AG08396 (cell line): ENCODE data around the gene HIRA.

Experiments used
- DNase-seq: peaks from one replicate; pipeline ENCODE4 v3.0.0; 2012; ENCODE audit warnings: low spot score, mixed read lengths

The HIRA gene

DNA sequence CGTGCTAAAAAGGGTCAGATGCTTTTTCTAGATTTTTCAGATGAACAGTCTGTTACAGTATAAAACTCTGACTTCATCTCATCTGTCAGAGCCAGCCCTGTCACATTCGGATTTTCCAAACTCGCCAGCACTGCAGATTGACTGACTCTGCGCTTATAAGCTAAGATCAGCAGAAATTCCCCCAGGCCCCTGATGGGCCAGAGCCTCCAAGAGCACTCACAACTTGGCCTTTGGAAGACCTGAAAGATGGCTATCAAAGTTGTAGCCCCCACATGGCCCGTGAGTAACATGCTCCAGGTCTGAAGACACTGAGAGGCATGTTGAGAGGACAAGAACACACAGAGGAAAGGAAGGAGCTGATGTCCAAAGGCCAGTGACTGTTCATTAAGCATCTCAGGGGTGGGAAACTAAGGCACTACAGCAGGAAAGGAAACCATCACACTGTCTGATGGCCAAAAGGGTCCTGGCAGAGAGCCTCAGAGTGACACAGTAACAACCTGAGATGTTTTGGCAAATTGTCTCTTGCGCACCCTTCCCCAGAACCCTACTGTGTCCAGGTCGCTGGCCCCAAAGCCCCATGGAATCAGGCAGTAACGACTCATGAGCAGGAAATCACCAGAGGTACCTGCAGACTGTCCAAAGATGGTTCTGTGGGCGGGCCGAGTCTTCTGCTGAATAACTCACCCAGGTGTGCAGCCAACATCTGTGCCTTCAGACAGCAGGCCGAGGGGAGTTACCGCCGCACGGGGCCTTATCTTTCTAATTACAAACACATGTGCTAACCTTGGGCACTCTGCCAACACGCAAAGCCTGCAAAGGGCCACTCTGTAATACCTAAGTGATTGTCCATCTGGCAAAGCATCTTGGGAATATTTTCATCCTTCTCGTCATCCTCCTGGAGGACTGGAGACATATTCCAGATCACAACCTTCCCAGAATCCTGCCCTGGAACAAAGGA lies 23.6 kb downstream of the HIRA start:
- no peak for DNase-seq

DNA sequence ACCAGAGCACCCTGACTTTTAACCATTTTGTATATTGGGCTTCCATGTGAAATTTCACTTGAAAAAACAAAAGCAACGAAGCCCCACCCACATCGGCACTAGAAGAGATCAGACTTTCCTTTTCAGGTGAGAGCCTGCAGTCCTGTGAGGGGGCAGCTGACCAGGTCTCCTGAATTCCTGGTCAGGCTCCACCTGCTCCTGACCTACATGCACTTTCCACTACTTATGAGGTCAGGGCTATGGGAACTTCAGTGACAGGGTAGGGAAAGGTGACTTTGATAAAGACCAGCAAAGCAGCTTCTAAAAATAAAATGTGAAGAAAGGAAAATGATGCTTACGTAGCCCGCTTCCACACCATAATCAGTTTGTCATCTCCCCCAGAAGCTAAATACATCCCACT lies 24.7 kb downstream of the HIRA start:
- DNase-seq, result no peak

DNA sequence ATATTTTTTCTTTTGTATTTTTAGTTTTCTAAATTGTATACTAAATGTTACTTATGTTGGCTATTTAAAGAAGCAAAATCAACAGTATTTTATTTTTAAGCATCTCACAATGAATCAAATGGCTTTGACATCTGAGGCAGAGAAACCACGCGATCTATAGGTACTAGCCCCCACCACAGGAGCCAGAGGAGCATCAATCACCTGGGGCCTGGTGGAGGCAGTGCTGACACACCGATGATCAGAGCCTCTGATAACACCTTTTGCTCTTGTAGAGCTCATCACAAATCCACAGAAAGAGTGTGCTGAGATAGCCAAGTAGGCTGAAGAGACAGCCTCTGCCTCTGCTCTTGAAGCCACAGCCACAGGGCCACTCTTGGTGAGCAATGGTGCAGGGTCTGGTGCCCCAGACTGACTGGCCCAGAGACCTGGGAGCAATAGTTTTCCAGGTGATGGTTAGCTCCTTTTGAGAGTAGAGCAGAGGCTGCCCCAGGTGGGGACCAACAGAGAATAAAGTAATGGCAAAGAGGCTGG lies 25.2 kb downstream of the HIRA start:
- DNase-seq, result no peak

DNA sequence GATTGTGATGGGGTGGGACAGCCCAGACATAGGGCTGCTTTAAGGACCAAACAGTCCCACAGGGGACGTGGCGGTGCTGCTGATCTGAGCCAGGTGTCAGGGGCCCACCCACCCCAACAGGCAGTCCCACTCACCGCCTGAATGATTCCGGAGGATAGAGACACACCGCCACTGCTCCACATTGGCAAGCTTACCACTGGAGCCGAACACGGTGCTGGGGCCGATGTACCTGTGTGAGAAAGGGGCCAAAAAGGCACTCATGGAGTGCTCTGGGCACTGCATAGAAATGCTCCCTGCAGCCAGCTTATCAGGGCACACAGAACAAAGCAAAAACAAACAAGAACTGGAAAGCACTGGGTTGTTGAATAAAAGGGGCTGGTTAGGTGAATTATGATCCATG lies 25.9 kb downstream of the HIRA start:
- no peak for DNase-seq

DNA sequence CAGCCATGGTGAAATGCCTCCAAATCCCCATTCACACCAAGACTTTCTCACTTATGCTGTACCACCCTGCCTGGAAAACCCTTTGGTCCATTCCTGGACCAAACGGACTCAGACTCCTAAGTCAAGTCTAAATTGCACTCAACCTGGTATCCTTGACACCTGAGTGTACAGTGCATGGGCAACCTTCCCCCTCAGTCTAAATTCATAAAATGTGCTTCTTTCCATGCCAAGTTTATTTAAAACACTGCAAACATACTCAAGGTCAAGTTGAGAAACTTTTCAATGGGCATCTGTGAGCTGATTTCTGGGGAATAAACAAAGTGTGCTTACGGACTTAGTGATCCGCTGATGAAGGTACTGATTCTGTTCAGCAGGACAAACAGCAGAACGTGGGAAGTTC lies 26.4 kb downstream of the HIRA start:
- DNase-seq, result no peak

DNA sequence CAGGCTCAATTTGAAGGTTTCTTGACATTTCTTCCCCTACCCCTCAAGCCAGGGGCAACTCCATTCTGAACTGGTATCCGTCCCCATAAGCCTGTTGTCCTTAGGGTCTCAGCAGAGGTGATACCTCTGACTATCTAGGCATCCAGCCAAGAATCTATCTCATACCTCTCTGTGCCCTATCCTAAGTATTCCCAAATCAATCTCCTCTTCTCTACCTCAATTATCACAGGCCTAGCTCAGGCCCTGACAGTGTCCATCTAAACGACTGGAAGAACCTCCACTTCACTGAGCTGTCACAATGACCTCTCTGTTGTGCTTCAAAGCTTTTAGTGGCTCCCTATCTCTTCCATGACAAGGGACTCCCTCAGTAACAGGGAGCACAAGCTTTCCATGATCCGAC lies 26.9 kb downstream of the HIRA start:
- no peak for DNase-seq

DNA sequence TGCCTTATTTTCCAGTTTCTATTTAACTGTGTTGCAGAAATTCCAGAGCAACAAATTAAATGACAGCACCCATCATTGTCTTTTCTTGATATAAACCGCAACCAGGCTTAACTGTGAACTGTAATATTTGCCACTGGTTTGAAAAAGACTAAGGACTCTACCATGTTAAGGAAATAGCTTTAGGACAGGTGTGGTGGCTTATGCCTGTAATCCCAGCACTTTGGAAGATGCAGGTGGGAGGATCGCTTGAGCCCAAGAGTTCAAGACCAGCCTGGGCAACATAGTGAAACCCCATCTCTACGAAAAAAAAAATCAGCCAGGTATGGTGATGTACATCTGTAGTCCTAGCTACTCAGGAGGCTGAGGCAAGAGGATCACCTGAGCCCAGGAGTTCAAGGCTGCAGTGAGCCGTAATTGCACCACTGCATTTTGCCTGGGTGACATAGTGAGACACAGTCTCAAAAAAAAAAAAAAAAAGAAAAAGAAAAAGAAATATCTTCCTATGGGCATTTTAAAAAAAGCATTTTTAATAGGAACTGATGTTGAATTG lies 28.8 kb downstream of the HIRA start:
- no peak for DNase-seq

DNA sequence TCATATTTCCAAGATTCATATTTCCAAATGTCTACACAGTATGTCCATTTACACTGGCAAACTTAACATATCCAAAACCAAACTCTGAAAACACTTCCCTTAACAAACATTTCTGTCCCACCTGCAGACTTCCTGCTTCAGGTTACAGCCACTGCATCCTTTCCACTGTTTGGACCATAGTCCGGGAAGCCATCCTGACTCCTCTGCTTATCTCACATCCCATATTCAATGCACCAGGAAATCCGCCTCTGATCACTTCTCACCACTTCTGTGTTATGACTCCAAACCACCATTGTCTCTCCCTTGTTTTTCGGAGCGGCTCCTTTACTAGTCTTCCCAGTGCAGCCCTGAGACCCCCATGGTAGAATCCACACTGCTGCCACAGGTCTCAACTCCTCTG lies 30.1 kb downstream of the HIRA start:
- DNase-seq, result no peak

DNA sequence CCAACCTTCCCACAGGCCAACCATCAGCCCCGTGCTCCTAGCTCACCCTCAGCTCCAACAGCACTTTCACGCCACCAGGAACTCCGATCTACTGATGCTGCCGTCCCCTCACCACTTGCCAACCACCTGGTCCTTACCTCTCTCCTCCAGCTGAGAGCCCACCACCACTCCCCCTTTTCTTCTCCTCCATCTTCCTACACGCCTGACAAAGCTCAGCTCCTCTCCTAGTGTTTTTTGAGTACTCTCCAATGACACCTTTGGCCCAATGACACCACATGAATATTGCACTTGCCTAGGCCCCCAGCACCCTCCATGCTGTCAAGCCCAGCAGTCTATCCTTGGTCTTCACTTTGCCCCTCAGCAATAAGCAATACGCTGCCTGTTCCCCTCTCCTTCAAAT lies 30.7 kb downstream of the HIRA start:
- no peak for DNase-seq

DNA sequence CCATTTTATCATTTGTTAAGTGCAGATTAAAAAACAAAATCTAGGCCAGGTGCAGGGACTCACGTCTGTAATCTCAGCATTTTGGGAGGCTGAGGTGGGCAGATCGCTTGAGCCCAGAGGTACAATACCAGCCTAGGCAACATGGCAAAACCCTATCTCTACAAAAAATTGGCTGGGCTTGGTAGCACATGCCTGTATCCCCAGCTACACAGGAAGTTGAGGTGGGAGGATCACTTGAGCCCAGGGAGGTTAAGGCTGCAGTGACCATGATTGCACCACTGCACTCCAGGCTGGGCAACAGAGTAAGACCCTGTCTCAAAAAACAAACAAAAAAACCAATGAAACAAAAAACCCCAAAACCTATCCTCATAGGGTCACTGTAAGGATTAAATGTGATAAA lies 32.9 kb downstream of the HIRA start:
- no peak for DNase-seq

DNA sequence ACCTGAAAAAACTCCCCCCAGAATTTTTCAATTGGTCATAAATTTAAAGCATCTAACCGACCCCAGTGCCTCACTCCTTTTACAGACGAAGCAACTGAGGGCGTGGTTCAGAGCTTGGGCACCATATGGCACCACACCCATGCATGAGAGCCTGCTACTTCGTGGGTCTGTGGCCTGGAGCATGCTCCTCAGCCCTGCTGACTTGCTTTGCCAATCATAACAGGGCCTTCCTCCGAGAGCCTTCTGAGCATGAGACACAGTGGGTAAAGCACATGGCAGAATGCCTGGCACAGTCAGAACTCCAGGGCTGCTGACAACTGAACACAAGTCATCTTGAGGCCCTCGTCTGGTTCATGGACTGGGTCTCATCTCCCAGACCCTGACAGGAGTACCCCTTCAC lies 33.3 kb downstream of the HIRA start:
- no peak for DNase-seq

DNA sequence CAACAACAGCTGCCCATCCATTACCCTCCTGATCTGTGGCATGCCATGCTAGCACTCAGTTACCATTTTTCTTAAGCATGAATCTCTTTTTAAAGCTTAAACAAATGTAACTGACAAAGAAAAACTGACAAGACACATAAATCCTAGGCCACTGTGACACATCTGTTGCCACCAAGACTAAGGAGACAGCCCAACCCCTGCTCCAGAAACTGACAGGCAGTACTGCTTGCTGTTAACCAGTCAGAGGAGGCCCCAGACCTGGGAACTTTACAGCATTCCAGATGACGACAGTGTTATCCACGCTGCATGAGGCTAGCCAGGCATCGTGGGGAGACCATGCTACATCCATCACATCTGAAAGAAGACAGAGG lies 33.8 kb downstream of the HIRA start:
- no peak for DNase-seq

DNA sequence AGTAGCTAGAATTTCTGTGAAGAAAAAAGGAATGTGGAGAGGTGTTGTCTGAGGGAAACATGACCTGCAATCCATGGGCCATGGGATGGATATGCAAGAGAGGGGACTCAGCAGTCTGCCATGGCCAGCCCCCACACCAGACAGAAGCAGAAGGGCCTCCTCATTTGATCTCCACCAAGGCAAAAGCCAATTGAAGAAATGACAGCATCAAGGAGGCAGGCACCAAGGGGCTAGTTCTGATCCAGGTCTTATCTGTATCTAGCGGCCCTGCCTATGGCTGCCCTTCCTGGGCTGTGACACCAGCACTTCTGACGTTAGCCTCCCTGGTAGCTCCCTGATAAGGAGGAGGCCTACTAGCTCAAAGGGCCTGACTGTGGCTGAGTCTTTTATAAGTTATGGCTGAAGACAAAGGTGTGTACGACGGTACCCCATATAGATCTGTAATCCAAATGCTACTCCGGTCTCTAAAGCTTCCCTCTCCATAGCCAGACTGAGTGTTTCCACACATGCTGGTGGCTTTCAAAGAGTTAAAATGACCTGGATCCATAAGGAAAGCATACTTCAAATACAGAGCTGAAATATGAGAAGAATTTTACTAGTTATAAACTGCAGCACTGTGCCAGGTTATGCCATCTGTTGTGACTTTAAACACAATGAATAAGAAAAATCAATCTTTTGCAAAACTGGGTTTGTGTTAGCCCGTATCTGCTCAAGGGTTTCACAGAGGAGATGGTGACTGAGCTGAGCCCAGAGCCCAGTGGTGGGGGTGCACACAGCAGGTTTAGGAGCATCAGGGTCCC lies 34.4 kb downstream of the HIRA start:
- no peak for DNase-seq

DNA sequence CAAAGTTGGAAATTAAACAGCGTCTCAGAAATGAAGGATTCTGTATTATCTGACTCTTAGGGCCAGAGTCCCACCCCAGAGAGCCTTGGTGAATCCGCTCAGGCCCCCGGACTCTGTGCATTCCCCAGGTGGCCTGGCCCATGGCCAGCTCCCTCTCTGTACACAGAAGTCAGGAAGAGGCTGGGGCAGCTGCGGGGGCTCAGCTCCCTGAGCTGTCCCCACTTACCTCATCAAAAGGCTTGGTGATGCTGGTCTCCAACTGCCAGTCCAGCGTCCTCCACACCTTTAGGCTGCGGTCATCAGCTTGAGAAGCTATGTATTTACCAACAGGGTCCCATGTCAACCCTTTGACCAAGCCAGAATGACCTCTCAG lies 35.0 kb downstream of the HIRA start:
- DNase-seq, result no peak

DNA sequence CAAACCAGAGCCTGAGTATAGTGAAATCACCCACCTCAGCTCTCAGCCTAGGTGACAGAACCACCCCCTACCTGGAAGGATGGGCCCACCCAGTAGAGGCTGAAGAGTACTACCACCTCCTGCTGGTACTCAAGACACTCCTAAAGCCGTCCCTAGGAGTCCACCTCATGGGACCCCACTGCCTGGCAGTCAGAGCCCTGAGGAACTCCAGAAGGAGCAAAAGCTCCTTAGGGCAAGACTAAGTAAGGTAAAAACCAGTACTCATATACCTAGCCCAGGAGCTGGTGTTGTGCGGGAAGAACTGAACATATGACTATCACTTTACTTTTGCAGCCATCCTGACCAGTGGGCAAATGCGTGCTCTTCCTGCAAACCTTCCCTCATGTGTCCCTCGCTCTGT lies 36.3 kb downstream of the HIRA start:
- no peak for DNase-seq

DNA sequence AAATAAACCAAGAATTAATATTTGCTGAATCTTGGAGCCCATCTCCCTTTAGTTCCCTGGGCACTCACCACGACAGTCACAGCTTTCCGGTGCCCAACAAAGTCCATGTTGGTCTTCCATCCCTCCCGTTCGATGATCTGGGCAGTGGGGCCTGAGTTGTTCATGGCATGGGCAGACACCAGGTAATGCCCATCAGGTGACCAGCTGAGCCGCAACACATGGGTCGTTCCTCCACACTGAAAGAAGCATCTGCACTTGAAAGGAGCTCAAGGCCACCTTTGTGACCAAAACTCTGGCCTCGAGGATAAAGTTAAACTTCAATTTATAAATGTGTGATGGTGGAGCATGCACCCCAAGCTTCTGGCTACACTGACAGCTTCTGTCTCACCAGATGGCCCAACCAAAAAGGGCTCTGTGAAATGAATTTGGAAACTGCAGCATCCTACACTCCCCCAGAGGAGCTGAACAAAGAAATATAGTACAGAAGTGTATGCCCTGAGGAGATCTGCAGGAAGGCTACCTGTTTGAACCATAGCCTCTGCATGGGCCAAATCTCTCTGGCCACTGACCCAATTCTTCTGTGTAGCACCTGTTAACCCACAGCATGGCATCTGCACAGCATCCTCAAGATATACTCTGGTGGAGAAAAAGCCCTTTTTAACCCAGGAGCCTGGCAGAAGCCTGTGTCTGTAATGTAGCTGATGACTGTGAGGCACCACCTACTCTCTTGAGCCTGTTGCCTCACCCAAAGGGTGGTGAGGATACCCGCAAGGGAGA lies 37.1 kb downstream of the HIRA start:
- DNase-seq, result no peak

DNA sequence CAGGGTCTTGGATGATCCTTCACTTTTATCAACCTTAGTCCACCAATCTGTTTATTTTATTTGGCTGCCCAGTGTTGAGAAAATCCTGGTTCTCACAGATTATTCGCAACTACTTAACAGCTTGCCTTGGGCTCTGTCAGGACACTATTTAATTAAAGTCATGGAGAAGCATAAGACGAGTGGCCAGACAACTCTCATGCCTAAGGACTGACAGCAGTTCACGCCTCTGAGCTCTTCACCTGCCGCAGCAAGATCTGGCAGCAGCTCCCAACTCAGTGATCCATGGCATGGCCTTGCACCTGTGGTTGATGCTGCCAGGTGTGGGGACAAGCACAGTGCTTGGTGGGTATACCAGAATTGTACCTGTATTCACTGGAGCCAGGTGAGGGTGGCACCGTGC lies 37.8 kb downstream of the HIRA start:
- no peak for DNase-seq

DNA sequence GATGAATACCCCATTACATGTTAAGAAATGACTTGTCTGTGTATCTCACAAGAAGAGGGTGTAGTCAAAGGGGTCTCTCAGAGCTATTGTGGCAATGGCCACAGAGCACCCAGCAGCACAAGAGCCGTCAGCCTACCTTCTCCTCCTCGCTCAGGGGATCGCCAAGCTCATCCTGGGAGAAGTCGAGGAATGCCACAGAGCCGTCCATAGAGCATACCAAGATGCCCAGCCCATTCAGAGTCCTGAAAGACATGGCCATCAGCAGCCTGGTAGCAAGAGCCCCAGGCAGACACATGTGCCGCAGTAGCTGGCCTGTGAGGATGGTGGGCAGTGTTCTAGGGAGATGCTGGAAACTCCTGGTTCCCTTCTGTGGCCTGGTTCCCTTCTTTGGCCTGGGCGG lies 44.0 kb downstream of the HIRA start:
- DNase-seq, result no peak

DNA sequence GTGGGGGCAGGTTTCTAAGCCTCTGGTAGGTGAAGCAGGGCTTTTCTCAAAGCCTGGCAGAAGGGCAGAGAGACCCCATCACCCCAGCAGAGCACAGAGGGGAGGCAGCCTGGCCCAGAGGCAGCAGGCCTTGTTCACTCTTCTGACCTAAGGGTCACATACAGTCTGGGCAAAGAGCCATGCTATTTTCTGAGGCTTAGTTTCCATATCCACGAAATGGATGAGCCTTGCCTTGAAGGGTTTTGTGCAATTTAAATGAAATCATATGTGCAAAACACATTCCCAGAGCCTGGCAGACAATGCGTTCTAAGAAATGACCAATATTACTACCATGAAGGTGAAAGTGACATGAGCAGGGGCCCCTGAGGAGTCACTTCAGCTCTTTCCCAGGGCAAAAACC lies 44.5 kb downstream of the HIRA start:
- DNase-seq, result no peak

DNA sequence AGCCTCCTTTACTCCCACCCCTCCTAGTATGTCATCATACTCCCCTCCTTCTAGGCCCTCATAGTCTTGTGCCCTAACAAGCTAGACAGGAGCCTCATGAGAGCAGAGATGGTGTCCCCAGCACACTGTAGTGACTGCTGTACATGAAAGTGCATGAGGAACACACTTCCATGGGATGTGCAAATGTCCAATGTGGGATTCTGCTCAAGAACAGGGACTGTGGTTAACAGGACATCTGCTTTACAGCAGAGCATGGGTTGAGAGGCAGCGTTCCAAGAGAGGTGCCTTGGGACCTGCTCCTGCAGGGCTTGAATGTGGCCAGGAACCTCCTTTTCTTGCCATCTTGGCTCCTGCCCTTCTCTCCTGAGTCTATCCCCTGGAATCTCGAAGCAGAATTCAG lies 45.3 kb downstream of the HIRA start:
- no peak for DNase-seq

DNA sequence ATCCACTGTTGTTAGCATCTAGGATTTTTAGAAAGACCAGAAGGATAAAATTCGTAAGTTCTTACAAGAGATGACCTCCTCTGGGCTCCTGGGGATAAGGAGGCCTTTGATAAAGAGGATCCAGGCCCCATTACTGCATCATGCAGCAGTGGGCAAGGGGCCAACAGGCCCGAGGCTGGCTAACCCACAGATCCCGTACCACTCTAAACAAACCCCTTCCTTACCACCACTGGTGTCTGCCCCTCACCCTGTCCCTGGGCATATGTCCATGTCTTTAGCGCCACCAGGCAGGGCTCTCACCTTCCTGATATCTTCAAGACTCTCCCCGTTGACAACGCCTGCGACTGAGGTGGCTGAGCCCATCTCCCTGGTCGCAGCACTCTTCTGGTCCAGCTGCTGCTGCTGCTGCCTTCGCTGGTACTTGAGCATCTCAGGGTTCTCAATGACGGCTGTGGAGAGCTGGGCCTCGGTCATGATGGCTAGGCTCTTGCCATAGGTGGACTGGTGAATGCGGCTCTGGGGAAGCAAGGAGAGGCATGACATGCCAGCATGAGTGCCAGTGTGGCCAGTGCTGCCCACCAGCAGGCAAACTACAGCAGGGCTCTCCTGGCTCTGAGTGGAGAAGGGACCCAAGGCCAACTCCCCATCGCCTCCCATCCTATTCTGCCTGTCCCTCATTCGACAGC lies 46.2 kb downstream of the HIRA start:
- no peak for DNase-seq

DNA sequence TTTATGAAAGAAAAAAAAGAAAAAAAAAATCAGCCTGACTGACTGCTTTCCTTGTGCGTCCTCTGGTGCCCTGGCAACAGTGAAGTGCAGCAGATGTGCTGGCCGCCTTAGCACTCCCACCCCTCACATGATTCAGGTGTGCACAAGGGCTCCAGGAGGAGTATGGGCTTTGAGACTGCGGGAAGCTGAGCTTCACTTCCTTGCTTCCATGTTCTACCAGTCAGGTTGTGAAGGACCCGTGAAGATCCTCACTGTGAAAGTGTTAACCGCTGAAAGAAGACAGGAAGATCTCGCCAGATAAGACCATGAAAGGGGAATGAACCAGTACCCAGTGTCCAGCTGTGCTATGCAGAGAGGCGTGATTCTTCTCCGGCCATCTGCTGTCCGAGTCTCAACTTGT lies 48.2 kb downstream of the HIRA start:
- DNase-seq, result no peak
